ENCODE data around the gene EFNA3.
A peak's percentile ranks its signal among the peaks of the same experiment; 100 is the strongest.

EFNA3 gene

DNA sequence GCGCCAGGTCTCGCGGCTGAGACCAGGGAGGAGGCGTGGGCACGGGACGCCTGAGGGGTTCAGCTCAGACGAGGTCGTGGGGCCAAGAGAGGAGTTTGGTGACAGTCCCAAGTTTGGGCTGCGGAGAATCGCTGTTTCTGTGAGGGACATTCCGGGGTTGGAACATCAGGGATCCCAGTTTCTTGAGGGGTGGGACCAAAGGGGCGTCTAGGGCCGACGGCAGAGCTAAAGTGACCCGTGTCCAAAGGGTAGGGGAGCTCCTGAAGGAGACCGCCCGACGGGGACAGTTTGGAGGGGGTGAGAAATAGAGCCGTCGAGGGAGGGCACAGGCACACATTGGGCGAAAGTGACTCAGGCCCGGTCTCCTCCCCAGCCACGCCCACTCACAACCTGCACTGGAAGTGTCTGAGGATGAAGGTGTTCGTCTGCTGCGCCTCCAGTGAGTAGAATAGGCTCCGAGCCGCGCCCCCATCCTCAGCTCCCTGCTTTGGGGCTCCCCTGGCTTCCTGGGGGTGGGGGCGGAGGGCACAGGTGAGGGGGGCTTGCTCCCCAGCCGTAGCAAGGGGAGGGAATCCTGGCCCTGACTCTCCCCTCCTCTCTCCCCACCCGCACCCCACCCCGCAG is 7.0 kb downstream of the EFNA3 start:
- DNase-seq: peak; percentile 65 to 67

DNA sequence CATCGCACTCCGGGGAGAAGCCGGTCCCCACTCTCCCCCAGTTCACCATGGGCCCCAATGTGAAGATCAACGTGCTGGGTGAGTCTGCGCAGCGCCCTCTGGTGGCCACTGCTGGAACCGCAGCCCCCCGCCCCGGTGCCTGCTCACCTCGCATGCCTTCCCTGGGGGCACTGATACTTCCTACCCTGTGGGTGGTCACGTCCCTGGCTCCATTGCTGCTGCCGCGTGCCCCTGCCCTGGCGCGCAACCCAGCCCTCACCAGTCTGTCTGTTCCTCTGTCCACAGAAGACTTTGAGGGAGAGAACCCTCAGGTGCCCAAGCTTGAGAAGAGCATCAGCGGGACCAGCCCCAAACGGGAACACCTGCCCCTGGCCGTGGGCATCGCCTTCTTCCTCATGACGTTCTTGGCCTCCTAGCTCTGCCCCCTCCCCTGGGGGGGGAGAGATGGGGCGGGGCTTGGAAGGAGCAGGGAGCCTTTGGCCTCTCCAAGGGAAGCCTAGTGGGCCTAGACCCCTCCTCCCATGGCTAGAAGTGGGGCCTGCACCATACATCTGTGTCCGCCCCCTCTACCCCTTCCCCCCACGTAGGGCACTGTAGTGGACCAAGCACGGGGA is 7.6 kb downstream of the EFNA3 start:
- DNase-seq: peak; percentile 81 to 89

DNA sequence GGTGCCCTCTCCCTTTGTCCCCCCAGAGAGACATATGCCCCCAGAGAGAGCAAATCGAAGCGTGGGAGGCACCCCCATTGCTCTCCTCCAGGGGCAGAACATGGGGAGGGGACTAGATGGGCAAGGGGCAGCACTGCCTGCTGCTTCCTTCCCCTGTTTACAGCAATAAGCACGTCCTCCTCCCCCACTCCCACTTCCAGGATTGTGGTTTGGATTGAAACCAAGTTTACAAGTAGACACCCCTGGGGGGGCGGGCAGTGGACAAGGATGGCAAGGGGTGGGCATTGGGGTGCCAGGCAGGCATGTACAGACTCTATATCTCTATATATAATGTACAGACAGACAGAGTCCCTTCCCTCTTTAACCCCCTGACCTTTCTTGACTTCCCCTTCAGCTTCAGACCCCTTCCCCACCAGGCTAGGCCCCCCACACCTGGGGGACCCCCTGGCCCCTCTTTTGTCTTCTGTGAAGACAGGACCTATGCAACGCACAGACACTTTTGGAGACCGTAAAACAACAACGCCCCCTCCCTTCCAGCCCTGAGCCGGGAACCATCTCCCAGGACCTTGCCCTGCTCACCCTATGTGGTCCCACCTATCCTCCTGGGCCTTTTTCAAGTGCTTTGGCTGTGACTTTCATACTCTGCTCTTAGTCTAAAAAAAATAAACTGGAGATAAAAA is 8.4 kb downstream of the EFNA3 start:
- DNase-seq: no peak

DNA sequence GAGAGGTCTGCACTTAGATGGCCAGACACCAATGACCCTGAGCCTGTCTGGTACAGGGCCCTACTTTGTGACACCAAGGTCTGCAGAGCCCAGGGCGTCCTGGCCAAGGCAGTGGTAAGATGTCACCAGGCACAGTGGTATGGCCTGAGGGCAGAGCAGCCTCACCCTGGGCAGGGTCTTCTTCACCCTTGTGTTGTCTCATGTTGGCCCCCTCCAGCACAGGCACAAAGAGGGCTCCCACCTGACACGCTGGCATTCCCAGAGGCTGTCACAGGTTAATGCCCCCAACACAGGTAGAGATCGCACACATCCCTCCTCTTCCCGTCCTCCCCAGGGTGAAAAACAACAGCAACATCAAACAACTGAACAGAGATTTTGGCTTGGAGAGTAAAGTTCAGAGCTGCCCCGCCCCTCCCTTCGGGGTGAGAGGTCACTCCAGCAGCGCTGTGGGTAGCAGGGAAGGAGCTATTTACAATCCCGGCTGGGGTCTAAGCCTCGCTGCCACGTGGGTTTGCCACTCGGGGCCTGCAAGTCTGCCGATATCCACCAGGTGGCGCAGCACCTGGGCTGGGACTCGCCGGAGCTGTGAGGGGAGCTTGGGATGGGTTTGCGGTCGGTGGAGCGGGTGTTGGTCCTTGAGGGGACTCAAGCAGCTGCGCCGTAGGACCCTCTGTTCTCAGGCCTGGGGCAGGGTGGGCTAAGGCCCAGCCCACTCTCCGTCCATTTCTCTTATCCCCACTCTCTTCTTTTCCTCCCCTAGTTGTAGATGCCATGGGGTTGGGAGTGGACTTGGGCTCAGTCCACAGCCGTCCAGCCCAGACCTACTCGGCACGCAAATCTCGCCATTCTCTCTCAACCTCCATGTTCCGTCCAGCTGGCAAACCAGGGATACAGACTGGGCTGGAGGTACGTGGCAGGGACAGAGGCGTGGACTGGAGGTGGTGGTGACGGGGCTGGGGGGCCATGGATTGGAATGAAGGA is 12.7 kb downstream of the EFNA3 start:
- peak; percentile 88 to 89 for DNase-seq

DNA sequence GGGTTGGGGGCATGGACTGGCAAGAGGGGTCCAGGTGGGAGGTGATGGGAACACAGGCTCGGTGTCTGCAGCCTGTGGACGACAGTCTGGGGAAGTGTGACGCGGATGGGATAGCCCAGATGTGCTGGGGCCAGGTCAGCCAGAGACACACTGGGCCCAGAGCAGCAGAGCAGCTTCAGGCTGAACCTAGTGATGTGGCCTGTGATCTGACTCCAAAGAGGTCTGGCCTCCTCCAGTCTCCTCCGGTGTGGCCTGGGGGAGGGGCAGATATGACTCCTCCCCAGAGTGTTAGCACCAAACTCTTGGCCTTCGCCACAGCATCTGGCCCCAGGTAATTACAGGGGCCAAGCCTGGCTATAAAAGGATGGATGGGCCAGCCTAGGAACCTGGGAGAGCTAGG is 13.5 kb downstream of the EFNA3 start:
- no peak for DNase-seq

DNA sequence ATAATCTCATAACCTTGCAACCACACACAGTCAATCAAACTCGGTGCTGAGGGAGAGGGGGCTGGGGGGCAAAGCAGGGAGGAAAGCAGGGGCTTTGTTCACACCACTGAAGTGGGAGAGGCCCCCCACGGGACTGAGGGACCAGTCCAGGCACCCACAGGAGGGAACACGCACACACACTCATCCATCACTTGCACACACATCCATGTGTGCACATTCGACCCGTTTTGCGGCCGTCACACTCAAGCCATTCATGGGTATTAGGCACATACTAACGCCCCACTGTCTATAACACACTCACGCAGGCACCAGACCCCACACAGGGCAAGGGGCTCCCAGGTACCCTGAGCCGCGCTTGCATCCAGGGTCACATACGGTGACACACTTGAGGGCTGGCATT is 14.0 kb downstream of the EFNA3 start:
- DNase-seq: no peak

DNA sequence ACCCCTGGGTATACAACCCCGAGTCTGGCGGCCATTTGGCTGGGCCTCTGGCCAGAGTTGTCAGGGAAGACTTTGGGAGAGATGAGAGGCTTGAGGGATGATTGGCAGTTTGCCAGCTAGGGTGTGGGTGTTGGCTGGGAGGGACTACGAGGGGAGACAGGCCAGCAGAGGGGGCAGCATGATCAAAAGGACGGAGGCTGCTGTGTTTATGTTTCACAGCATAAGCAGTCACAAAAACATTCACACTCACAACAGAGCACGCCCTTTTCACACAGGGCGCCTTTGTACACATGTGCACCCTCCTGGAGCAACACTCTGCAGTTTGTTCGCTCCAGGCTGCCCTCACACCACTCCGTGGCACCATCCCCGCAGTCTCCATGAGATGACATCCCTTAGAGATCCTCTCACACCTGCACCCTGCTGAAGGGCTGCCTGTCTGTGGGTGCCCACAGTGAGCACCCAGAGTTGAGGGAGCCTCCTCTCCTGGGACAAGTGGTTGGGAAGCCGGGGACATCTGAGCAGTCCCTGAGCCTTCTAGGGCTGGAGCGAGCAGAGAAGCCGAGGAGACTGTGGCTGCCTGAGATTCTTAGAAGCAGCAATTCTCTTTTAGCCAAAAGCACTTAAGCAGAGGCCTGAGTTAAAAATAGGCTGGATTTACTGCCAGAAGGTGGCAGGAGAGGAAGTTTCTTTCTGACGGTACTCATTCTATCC is 15.4 kb downstream of the EFNA3 start:
- DNase-seq: no peak

DNA sequence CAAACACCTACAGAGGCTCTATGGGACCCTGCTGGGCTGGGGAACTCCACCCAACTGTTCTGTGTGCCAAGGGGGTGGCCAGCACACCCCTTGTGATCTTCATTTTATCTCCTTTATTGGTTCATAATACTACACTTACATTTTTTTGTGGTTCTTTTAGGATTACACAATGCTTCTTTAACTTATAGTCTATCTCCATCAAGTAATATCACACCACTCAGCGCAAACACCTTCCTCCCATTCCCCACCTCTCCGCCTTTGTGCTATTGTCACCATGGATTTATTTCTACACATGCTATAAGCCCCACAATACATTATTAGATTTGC is 15.9 kb downstream of the EFNA3 start:
- no peak for DNase-seq

DNA sequence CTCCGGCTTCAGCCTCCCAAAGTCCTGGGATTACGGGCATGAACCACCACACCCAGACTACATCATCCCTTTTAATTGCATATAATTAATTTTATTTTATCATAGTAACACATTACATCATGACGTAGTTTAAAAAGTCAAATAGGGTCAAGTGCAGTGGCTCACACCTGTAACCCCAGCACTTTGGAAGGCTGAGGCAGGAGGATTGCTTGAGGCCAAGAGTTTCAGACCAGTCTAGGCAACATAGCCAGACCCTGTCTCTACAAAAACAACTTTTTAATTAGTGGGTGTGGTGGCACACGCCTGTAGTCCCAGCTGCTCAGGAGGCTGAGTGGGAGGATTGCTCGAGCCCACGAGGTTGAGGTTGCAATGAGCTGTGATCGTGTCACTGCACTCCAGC is 20.7 kb downstream of the EFNA3 start:
- DNase-seq: no peak

DNA sequence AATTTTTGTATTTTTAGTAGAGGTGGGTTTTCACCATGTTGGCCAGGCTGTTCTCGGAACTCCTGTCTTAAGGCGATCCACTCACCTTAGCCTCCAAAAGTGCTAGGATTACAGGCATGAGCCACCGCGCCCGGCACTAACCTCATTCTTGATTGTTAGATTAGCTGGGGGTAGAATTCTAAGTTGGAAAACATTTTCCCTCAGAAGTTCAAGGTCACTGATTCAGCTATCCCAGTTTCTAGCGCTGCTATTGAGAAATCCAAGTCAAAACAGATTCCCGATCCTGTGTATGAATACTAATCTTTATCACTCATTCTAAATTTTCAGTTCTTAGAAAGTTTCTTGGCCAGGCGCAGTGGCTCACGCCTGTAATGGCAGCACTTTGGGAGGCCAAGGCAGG is 24.7 kb downstream of the EFNA3 start:
- DNase-seq: no peak

DNA sequence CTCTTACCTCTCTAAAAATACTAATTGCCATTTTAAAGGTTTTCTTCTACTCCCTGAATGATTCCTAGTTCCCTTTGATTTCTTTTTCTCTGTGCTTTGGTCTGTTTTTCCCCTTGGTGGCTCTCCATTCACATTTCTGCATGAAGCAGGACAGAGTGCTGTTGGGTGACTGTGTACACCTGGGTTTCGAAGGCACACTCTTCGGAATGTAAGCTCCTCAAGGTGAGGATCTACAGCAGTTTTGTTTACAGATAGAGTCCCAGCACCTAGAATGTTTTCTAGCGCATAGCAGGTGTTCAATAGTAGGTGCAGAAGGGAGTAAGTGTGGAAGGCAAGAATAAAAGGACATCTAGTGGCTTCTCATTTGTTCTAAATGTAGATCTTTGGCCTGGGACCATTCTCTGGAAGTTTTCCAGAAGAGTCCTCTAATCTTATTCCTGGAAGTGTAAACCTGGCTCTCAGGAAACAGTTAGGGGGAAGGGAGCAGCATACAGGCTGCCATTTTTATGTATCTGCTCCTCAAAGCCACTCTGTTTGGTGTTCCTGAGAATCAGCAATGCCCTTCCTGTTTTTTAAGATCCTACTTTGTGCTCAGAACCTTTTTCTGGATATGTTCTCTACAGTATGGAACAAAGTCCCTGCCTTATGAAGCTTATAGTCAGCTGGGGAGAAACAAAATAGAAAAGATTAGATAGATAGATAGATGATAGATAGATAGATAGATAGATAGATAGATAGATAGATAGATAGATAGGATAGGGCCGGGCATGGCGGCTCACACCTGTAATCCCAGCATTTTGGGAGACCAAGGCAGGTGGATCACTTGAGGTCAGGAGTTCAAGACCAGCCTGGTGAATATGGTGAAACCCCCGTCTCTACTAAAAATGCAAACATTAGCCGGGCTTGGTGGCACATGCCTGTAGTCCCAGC is 26.2 kb downstream of the EFNA3 start:
- DNase-seq: no peak

DNA sequence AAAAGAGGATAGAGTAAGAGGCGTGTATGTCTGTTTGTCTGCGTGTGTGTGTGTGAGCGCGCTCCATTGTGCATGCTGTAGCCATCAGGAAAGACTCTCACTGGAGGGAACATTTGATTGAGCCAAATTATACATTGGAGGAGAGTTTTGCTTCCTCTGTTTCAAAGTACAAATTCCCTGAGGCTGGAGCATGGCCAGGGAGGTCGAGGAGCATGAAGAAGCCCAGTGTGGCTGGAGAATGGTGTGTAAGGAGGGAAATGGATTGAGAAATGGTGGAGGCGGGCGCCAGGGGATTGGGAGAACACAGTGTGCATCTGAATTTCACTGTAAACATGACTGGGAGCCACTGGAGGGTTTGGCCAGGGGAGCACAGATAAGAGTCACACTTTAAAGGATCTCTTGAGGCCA is 27.0 kb downstream of the EFNA3 start:
- DNase-seq: no peak

DNA sequence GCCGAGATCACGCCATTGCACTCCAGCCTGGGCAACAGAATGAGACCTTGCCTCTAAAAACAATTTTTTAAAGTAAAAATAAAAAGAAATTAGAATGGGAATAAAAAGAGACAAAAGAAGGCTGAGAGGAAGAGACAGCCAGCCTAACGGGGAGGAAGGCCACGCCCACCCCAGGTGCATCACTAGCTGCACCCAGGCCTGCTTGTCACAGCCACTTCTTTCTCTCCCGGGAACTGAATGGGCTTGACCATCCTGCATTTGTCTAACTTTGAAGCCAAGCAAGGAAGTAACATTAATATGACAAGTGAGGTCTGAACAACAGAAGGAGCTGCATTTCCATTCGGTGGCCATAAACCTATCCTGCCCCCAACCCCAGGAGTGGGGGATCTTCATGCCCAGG is 28.2 kb downstream of the EFNA3 start:
- no peak for DNase-seq

DNA sequence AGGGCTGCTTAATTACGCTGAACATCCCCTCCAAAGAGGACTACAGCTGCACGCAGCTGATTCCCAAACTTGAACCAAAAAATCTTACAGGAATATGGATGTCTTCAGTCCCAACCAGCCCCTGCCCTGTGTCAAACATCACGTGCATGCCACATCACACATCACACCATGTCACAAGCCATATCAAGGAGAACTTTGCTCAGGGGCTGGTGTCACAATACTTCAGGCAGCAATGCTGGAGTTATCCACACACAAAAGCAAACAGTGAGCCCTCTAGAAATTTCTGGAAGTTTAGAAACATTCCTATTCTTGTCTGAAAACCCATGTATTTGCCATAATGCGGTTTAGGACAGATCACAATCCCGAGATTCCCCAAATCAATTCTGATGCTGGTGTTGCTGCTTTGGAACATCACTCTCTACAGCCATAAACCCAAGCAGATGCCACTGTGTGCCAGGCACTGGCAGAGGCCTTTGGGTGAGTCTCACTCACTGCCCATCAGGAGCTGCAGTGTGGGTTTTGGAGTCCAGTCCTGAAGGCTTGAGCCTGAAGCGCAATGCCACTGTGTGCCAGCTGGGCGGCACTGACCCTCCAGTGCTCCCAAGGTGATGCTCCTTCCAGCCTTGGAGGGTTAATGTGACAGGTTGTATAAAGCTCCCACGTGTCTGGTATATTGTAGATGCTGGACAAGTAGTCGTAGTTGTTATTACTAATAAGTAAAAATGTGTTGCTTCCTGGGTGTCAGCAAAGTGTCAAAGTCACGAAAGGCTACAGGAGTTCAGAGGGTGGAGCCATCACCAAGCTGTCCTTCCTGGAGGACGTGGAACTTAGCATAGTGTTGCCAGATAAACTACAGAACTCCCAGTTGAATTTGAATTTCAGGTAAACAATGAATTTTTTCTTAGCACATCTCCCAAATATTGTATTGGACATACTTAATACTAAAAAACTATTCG is 28.9 kb downstream of the EFNA3 start:
- DNase-seq: no peak

DNA sequence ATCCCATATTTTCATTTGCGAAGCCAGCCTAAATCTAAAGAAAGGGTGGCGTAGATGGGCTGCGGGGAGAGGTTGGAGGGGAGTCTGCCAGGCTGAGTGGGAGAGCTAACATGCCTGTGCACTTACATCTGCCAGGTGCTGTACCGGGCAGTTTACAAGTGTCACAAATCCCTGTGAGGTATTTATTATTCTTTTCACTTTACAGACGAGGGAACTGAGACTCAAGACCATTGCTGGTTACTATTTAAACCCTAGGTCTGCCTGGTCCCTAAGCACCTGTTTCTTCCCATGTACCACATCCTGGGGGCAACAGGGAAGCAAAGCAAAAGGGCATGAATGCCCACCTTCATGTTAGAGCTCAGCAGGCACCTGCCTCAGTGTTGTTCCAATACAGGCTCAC is 29.7 kb downstream of the EFNA3 start:
- no peak for DNase-seq

DNA sequence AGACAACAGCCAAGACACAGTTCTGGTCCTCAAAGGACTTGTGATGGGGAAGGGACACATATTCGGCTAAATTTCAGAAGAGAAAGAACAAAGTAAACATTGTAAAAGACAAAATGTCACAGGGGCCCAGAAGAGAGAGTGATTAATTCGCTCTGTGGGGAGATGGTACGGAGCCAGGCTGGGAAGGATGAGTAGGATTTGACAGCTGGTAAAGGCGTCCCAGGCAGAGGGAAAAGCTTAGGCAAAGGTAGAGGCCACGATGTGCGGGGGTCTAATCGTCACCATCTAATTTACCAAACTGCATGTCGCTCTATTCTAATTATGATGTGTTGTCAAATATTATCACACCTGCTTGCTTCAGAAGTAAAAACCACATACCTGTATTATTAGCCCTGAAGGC is 31.7 kb downstream of the EFNA3 start:
- DNase-seq: no peak

DNA sequence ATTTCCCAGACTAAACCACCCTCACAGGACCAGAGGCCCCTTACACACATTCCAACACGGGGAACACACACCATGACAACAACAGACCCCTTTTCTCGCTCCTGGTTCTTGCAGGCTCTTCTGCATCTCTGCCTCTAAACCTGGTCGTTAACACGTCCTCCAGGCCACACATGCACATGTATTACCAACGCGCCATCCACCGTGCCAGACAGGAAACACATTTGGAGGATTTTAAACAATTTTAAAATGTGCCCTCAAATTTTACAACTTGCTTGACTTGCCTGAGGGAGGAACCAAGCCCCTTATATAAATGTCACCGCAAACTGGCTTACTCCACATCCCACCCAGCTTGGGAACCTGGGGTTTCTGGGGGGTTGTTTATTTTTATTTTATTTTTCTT is 32.2 kb downstream of the EFNA3 start:
- DNase-seq: no peak

DNA sequence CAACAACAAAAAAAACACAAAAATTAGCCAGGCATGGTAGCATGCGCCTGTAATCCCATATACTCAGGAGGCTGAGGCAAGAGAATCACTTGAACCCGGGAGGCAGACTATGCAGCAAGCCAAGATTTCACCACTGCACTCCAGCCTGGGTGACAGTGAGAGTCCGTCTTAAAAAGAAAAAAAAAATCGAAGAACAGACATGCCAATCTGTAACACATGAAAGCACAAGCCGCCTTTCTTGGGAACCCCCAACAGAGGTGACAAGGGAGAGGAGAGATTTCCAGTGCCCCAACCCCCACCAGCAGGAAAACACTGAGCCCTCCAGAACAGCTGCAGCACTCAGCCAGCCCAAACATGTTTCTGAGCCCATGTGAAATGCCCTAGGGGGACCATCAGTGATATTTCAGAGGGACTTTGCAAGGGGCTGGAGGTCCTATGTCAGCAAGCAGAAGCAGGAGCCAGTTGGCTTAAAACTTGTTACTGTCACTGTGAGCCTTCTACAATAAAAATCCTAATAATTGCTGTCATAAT is 34.9 kb downstream of the EFNA3 start:
- DNase-seq: no peak

DNA sequence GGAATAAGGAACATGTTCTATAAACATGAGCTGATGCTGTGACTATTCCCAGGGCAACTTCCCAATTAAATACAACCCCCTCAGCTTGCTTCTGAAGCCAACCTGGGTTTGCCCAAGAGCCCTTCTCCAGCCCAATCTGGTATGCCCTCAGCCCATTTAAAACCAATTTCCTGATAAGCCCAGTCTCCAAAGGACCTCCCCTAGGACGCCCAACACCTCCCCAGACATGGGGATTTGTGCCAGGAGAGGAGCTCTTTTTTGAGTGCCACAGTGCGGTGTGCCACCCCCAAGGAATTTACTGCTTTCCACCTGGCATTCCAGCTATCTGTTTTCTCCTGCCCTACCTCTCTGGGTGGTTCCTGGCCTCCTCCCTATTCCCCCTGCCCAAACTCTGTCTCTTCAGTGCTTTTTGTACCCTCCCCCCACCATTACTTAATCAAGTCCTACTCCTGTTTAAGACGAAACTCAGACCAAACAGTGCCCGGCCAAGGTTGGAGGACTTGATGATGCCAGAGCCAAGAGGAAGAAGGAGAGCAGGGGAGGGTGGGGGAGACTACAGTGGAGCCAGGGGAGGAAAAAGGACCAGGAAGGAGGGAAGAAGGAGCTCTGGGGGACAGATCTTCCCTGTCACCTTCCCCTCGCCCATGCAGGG is 37.6 kb downstream of the EFNA3 start:
- DNase-seq: no peak

DNA sequence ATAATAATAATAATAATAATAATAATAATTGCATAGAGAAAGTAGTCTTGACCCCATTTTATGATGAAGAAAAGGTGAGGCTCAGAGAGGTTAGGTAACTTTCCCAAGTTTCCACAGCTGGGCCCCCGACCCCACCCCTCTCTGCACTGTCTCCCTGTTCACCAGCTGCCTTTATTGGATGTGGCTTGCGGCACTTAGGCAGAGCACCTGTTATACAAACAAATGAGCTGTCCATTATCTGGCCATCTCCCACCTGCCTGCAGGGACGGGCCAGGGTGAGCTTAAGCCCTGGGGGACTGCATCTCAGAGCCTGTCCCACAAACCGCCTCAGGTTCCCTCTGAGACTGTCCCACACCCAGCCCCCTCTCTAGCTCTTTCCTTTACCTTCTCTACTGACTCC is 39.0 kb downstream of the EFNA3 start:
- DNase-seq: no peak
